Subcutaneous adipose tissue (tissue), 4 donors: Measurements from ENCODE around the gene SOX15. TPM values are rescaled to one million over a fixed set of nuclear protein-coding genes. Genes with fewer than 3 reads are reported as not detected.

Experiments used
- CTCF ChIP-seq: fragments of 450-650 bp; IDR thresholded peaks from one replicate; pipeline ENCODE4 v1.5.1; 2016; ENCODE audit warnings: low read depth, mild to moderate bottlenecking, control low read depth, antibody characterized with exemption, moderate library complexity
- total RNA-seq, 4 donors: library from RNA; depleted of rRNA; stranded (reverse); fragments of >200 nt; gene quantifications; one replicate each; pipeline ENCODE4 v1.1.0, GENCODE V29; 2016

The SOX15 gene
- total RNA-seq, 4 donors from 2014 or later: 1.0 TPM; not detected in 3

GRCh38 chr17:7615265-7615747 lies 25.4 kb upstream of the SOX15 start:
- no peak for TF ChIP-seq CTCF

GRCh38 chr17:7614425-7615264 lies 24.8 kb upstream of the SOX15 start, which contains the start of gene FXR2:
FXR2 (minus strand) TSS chr17:7614897; CDS start chr17:7614532, 365 bp downstream.
- no peak for TF ChIP-seq CTCF

GRCh38 chr17:7613769-7614424 lies 24.0 kb upstream of the SOX15 start:
- TF ChIP-seq CTCF: no peak

- no peak for TF ChIP-seq CTCF
Measured at GRCh38 chr17:7612294-7612640, 22.4 kb upstream of the SOX15 start.

GRCh38 chr17:7611635-7612293 lies 21.9 kb upstream of the SOX15 start:
- TF ChIP-seq CTCF: no peak

- TF ChIP-seq CTCF: no peak
Measured at GRCh38 chr17:7610641-7611040, 20.7 kb upstream of the SOX15 start.

GRCh38 chr17:7606280-7606679 lies 16.4 kb upstream of the SOX15 start:
- no peak for TF ChIP-seq CTCF
